ENCODE data around the gene TLDC2.
A peak's percentile ranks its signal among the peaks of the same experiment; 100 is the strongest.

TLDC2 gene

DNA sequence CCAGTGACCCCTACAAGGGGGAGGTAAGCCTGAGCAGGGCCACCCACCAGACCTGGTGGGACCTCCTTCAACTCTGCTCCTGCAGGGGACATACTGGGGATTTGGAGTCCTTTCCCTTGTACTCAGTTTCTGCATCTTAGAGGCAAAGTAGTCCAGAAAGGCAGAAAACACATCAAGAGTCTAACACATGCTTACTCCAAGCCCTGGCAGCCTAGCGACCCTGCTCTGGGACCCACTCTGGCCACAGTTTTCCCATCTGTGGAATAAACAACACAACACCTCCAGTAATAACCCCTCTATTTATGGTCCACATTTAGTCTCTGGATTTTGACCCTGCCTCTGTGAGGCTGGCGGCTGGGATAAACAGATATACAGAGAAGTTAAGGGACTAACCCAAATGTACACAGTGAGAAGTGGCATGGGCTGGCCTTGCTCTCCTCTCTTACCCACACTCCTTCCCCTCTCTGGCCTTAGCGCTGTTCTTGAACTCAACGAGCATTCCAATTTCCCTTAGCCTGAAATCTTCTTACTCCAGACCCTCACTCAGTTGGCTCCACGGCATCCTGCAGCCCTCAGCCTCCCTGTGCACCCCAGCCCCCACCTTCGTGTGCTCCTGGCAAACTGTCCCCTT, 16.1 kb upstream of the TLDC2 start:
- TF ChIP-seq, protein P1, sequence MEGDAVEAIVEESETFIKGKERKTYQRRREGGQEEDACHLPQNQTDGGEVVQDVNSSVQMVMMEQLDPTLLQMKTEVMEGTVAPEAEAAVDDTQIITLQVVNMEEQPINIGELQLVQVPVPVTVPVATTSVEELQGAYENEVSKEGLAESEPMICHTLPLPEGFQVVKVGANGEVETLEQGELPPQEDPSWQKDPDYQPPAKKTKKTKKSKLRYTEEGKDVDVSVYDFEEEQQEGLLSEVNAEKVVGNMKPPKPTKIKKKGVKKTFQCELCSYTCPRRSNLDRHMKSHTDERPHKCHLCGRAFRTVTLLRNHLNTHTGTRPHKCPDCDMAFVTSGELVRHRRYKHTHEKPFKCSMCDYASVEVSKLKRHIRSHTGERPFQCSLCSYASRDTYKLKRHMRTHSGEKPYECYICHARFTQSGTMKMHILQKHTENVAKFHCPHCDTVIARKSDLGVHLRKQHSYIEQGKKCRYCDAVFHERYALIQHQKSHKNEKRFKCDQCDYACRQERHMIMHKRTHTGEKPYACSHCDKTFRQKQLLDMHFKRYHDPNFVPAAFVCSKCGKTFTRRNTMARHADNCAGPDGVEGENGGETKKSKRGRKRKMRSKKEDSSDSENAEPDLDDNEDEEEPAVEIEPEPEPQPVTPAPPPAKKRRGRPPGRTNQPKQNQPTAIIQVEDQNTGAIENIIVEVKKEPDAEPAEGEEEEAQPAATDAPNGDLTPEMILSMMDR (conservative IDR thresholded peaks at IDR 0.05; ENCODE audit: low read depth, low read length) = no peak
- no peak overlapping the region for H3K4me3 ChIP-seq (ENCODE audit: low read length)
- DNase-seq (ENCODE audit: low read depth) = no peak

DNA sequence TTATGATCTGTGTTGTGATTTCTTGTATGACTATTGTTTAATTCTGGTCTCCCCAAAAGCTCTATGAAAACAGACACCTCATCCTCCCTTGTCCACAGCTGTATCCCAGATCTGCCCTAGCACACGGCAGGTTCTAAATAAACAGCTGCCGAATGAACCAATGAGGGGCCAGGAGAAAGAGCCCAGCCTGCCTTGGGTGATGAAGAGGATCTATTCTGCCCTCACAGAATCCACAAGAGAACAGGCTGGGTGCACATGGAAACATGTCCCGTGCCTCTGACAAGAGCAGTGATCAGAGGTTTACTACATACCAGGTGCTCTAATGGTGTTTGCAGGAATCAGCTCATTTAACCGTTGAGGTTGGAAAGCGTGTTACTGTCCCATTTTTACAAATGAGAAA, 15.6 kb upstream of the TLDC2 start:
- no peak for DNase-seq (ENCODE audit: low read depth)
- no peak overlapping the region for H3K4me3 ChIP-seq (ENCODE audit: low read length)
- TF ChIP-seq, protein P1 (conservative IDR thresholded peaks at IDR 0.05; ENCODE audit: low read depth, low read length) = no peak

DNA sequence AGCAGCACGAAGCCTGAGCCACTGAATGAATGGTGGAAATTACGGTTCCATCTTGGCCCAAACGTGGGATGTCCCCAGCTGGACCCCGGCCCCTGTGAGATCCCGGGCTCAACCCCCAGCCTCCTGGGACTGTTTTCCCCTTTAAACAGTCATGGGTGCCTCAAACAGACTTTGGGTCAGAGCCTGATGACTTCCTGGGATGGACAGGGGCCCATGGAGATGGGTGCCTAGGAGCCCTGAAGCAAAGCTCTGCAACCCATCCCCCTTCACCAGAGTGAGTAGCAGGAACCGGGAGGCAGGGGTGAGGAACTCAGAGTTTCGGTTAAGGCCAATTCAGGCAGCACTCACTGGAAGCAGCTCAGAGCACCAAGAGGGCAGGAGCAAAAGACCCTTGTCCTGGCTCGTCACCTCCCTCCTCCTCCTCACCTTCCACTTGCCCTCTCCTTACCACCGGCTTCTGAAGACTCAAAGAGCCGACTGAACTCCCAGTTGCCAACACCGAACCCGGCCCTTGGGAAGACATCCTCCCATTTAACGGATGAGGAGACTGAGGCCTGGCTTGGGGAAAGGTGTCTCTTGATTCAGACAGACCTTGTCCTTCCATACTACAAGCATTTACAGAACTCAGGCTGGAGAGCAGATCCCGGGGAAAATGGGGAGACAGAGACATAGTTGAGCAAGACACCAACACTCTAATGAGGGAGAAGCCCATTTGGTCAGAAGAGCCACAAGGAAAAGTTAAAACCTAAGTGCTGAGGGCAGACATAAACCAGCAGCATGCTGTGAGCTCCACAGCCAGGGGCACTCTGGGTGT, 14.9 kb upstream of the TLDC2 start:
- H3K4me3 ChIP-seq (ENCODE audit: low read length) = peak overlapping the region; percentile 63
- TF ChIP-seq, protein P1 (conservative IDR thresholded peaks at IDR 0.05; ENCODE audit: low read depth, low read length) = no peak
- no peak for DNase-seq (ENCODE audit: low read depth)

DNA sequence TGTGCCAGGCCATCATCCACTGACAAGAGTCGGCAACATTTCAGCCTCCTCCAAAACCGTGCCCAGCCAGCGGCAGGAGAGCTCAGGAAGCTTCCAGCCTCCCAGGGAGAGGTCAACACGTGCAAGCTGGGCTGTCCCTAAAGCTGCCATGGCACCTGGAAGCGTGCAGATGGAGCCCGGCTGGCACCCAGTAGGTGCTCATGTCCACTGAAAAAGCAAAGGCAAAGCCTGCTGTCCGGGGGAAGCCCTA, 14.4 kb upstream of the TLDC2 start:
- H3K4me3 ChIP-seq (ENCODE audit: low read length) = peak overlapping the region; percentile 63
- no peak for DNase-seq (ENCODE audit: low read depth)
- TF ChIP-seq, protein P1 (conservative IDR thresholded peaks at IDR 0.05; ENCODE audit: low read depth, low read length) = no peak

DNA sequence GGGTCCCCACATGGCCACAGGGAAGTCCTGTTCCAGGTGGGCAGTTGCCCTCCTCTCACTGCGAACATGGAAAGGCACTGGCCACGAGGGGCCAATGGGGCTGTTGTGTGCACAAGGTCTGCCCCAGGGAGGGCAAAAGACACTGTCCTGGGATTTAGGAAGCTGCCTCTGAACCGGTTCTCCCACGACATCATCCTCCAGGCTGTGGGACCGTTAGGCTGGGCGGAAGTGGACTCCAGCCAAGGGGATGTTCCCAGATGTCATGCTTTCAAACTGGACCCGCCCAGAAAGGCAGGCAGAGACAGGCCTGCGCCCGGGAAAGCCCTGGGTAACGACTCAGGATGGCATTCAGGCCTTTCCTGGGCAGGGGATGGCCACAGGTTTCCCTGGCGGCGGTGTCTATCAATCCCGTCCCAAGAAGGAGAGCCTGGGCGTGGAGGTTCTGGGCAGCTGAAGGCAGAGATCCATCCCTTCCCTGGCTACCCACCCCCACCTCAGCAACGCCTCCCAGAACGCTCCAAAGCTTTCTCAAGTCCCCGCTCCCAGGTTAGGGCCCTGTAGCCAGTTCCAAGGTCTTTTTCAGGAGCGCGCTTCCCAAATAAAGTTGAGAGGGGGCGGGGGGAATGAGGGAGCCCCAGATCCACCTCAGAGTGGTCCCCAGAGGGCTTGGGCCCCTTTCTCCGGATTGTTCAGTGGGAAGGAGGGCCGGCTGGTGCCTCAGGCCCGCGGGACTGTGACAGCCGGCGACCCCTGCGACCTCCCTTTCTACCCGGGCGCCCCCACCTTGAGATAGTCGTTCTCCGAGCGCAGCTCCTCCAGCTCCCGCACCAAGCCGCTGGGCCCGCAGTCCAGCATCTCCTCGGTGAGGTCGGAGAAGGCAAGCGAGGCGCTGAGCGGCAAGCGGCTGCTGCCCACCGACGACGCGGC, 13.8 kb upstream of the TLDC2 start:
- TF ChIP-seq, protein P1 (conservative IDR thresholded peaks at IDR 0.05; ENCODE audit: low read depth, low read length) = no peak
- peak overlapping the region; percentile 63 for H3K4me3 ChIP-seq (ENCODE audit: low read length)
- no peak for DNase-seq (ENCODE audit: low read depth)

DNA sequence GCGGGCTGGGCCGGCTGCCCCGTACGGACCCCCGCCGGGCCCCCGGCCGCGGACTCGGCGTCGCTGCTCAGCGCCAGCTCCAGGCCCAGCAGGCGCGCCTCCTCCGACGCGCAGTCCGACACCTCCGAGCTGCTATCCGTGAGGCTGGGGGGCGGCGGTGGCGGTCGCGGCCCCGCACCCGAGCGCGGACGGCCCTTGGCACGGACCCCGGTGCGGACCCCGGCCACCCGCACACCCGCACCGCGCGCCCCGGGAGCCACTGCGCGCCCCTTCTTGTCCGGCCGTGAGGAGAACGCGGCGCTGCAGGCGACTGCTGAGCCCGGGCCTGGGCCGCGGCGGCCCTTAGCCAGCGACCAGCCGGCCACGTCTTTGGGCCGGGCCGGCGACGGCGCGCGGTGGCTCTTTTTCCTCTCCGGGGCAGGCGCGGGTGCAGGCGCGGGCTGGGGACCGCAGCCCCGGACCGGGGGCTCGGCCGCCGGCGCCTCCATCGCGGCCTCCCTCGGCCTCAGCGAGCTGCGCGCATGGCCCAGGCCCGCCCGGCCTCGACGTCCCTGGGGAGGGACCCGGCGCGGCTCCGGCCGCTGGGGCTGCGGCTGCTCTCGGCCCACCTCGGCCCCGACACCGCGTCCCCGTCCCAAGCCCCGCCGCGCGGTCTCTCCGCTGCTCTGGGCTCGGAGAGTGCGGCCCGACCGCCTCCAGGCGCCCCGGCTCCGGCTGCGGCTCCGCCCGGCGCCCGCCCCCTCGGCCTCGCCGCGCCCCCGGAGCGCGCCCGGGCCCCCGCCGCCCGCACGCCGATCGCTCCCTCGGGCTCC, 12.9 kb upstream of the TLDC2 start:
- TF ChIP-seq, protein P1 (conservative IDR thresholded peaks at IDR 0.05; ENCODE audit: low read depth, low read length) = no peak
- DNase-seq (ENCODE audit: low read depth) = no peak
- H3K4me3 ChIP-seq (ENCODE audit: low read length) = peak overlapping the region; percentile 63
